Smooth muscle cell (in vitro differentiated cells): ENCODE results near the gene RGS6. TPM values are rescaled to one million over a fixed set of nuclear protein-coding genes. Genes with fewer than 3 reads are reported as not detected.
"Not testable (repeated sequence)": the region's sequence is repeated elsewhere in the genome, so short reads cannot be mapped to it uniquely, and the experiment has no call there.

Experiments used
- DNase-seq: peaks from one replicate; lab custom pipeline; 2025; ENCODE audit not compliant: unreplicated experiment; lab: John Stamatoyannopoulos, UW
- H2AFZ ChIP-seq: fragments of 200-600 bp; sonication (generic); 2 replicates; pipeline ENCODE4 v1.6.0; 2016; ENCODE audit warnings: antibody characterized with exemption, low read depth, mild to moderate bottlenecking
- H3F3A ChIP-seq: fragments of 200-600 bp; sonication (generic); 2 replicates; pipeline ENCODE4 v1.6.0; 2017; ENCODE audit warnings: antibody characterized with exemption, low read depth
- H3K27ac ChIP-seq: fragments of 200-600 bp; sonication (generic); 2 replicates; pipeline ENCODE4 v1.5.1; 2016; ENCODE audit warnings: low read depth, mild to moderate bottlenecking
- H3K27me3 ChIP-seq: fragments of 200-600 bp; sonication (generic); 2 replicates; pipeline ENCODE4 v1.6.1; 2016; ENCODE audit warnings: low read depth, mild to moderate bottlenecking
- H3K36me3 ChIP-seq: fragments of 200-600 bp; sonication (generic); 2 replicates; pipeline ENCODE4 v1.5.1; 2016; ENCODE audit warnings: low read depth
- H3K4me1 ChIP-seq: fragments of 200-600 bp; sonication (generic); 2 replicates; pipeline ENCODE4 v1.5.1; 2016; ENCODE audit warnings: low read depth
- H3K4me2 ChIP-seq: fragments of 200-600 bp; sonication (generic); 2 replicates; pipeline ENCODE4 v1.6.0; 2016; ENCODE audit warnings: mild to moderate bottlenecking
- H3K4me3 ChIP-seq: fragments of 200-600 bp; sonication (generic); 2 replicates; pipeline ENCODE4 v1.5.1; 2016; ENCODE audit warnings: mild to moderate bottlenecking
- H3K79me2 ChIP-seq: fragments of 200-600 bp; sonication (generic); 2 replicates; pipeline ENCODE4 v1.6.0; 2016; ENCODE audit warnings: low read depth, mild to moderate bottlenecking
- H3K9ac ChIP-seq: fragments of 200-600 bp; sonication (generic); 2 replicates; pipeline ENCODE4 v1.6.0; 2016; ENCODE audit warnings: low read depth
- H3K9me3 ChIP-seq: fragments of 200-600 bp; sonication (generic); replicated peaks from 2 replicates; pipeline ENCODE4 v1.5.1; 2016; ENCODE audit warnings: low read depth
- H4K20me1 ChIP-seq: fragments of 200-600 bp; sonication (generic); 2 replicates; pipeline ENCODE4 v1.6.0; 2016; ENCODE audit warnings: low read depth
- WGBS: methylation state at CpG from one replicate; pipeline ENCODE4 v1.1.7; 2016; ENCODE audit warnings: low lambda C conversion rate; 5-methylcytosine and 5-hydroxymethylcytosine counted together
- polyA plus RNA-seq: library from polyadenylated mRNA; unstranded; fragments of >200 nt; fragmentation: Nextera tagmentation; extraction: Ambion mirVana; gene quantifications from 2 replicates; pipeline ENCODE4 v1.2.1, GENCODE V29; 2016
- total RNA-seq: library from RNA; depleted of rRNA; stranded (reverse); fragments of >200 nt; gene quantifications from 2 replicates; pipeline ENCODE4 v1.2.3, GENCODE V29; 2014
- TF ChIP-seq, protein P1 (sequence below): fragments of 200-600 bp; sonication (generic); IDR thresholded peaks from 2 replicates; pipeline ENCODE4 v1.5.1; 2017; ENCODE audit warnings: borderline replicate concordance, mild to moderate bottlenecking, antibody characterized with exemption; ENCODE audit not compliant: insufficient read depth, poor library complexity, severe bottlenecking

Gene RGS6
- total and polyA plus RNA-seq, 2 experiments from 2014 or later, result 0.40 TPM; not detected in 1

DNA sequence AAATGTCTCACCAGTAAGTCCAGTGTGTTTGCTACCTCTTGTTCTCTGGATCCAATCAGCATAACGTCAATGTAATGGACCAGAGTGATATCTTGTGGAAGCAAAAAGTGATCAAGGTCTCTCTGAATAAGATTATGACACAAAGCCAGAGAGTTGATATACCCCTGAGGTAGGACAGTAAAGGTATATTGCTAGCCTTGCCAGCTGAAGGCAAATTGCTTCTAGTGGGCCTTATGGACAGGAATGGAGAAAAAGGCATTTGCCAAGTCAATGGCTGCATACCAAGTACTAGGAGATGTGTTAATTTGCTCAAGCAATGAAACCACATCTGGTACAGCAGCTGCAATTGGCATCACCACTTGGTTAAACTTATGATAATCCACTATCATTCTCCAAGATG lies 7.1 kb downstream of the RGS6 start:
- not testable (repeated sequence) for H3K9me3 ChIP-seq, H3F3A ChIP-seq

GRCh38 chr14:71940500-71940899 lies 8.3 kb downstream of the RGS6 start:
- H3K27ac ChIP-seq, H3K9me3 ChIP-seq, H3K9ac ChIP-seq, H3K4me3 ChIP-seq, H2AFZ ChIP-seq, H3K36me3 ChIP-seq, DNase-seq, H3F3A ChIP-seq, H3K79me2 ChIP-seq, H3K4me2 ChIP-seq, H3K4me1 ChIP-seq, H3K27me3 ChIP-seq, H4K20me1 ChIP-seq: not testable (repeated sequence)

More for the DNA sequence above, 7.1 kb downstream of the RGS6 start:
- H3K4me3 ChIP-seq, H2AFZ ChIP-seq, H3K4me1 ChIP-seq, DNase-seq, H3K9ac ChIP-seq, H3K4me2 ChIP-seq, H3K27ac ChIP-seq, H3K79me2 ChIP-seq, H4K20me1 ChIP-seq, H3K36me3 ChIP-seq, H3K27me3 ChIP-seq: not testable (repeated sequence)
- WGBS, result 81% methylated on average over 1 of the region's 1 CpG

- not testable (repeated sequence) for H3K4me2 ChIP-seq, H2AFZ ChIP-seq, H3K4me1 ChIP-seq, H3K79me2 ChIP-seq, H3K27me3 ChIP-seq, H3K9me3 ChIP-seq, H3K4me3 ChIP-seq, H3K27ac ChIP-seq, H3K36me3 ChIP-seq, H3F3A ChIP-seq, H4K20me1 ChIP-seq, DNase-seq, H3K9ac ChIP-seq
- 85% methylated on average over 2 of the region's 2 CpGs for WGBS
Measured at GRCh38 chr14:71941616-71942015, 9.4 kb downstream of the RGS6 start.

- 71% methylated on average over 4 of the region's 4 CpGs for WGBS
Measured at GRCh38 chr14:71942904-71943694, 10.9 kb downstream of the RGS6 start.

GRCh38 chr14:71943695-71944018 lies 11.4 kb downstream of the RGS6 start:
- Histone ChIP-seq H3K27ac (no peak overlapping the region), H3K27me3 (no peaks in the 10 kb centered on the region), H3K9ac (no peak overlapping the region), H3K4me2 (no peak overlapping the region), H2AFZ (no peak overlapping the region), H3F3A (no peaks in the 10 kb centered on the region), H3K79me2 (no peaks in the 10 kb centered on the region), H3K9me3 (no peaks in the 10 kb centered on the region), H3K4me1 (no peaks in the 10 kb centered on the region), H4K20me1 (no peaks in the 10 kb centered on the region), H3K36me3 (no peaks in the 10 kb centered on the region), H3K4me3 (no peak overlapping the region)
- TF ChIP-seq, protein P1, sequence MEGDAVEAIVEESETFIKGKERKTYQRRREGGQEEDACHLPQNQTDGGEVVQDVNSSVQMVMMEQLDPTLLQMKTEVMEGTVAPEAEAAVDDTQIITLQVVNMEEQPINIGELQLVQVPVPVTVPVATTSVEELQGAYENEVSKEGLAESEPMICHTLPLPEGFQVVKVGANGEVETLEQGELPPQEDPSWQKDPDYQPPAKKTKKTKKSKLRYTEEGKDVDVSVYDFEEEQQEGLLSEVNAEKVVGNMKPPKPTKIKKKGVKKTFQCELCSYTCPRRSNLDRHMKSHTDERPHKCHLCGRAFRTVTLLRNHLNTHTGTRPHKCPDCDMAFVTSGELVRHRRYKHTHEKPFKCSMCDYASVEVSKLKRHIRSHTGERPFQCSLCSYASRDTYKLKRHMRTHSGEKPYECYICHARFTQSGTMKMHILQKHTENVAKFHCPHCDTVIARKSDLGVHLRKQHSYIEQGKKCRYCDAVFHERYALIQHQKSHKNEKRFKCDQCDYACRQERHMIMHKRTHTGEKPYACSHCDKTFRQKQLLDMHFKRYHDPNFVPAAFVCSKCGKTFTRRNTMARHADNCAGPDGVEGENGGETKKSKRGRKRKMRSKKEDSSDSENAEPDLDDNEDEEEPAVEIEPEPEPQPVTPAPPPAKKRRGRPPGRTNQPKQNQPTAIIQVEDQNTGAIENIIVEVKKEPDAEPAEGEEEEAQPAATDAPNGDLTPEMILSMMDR, result no peak
- WGBS, result 86% methylated on average over 1 of the region's 1 CpG
- no peak for DNase-seq

More at GRCh38 chr14:71942904-71943694, 10.9 kb downstream of the RGS6 start:
- Histone ChIP-seq H3F3A (no peaks in the 10 kb centered on the region), H3K4me2 (no peak overlapping the region), H3K27me3 (no peaks in the 10 kb centered on the region), H3K9me3 (no peaks in the 10 kb centered on the region), H4K20me1 (no peaks in the 10 kb centered on the region), H3K4me1 (no peaks in the 10 kb centered on the region), H2AFZ (no peak overlapping the region), H3K9ac (no peak overlapping the region), H3K79me2 (no peaks in the 10 kb centered on the region), H3K4me3 (no peak overlapping the region), H3K36me3 (no peaks in the 10 kb centered on the region), H3K27ac (no peak overlapping the region)
- TF ChIP-seq, protein P1, result no peak
- no peak for DNase-seq
